ENCODE results near the gene SORCS2.

SORCS2 gene

DNA sequence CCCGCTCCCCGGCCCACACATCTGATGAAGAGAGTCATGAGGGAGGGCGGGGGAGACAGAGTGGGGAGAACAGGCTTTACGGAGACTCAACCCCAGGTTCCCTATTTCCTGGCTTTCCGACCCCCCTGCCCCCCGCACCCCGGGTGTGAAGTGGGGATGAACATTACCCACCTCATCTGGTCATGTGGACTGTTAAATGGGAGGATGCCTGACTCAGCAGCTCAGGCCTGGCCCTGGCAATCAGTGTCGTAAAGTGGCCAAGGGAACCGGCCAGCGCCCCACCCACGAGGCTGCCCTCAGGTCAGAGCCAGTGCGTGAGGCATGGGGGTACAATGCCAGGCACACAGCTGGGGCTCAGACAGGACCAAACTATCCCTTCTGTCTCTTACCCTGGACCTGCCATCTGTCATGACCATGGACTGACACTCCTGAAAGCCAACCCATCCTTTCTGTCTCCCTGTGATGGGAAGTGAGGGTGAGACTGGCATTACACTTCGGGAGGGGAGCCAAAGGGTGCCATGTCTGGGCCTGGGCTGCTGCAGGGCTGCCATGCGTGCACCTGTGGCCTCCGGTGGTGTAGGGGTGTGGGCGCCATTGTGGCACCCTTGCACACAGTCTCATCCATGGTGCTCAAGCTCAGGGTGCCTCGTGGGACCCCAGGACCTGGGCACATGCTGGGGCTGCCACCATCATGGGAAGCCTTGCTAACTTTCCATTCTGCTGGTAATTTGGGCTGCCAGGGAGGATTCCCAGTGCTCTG lies 348.5 kb downstream of the SORCS2 start:
- no peak for FAIRE-seq

DNA sequence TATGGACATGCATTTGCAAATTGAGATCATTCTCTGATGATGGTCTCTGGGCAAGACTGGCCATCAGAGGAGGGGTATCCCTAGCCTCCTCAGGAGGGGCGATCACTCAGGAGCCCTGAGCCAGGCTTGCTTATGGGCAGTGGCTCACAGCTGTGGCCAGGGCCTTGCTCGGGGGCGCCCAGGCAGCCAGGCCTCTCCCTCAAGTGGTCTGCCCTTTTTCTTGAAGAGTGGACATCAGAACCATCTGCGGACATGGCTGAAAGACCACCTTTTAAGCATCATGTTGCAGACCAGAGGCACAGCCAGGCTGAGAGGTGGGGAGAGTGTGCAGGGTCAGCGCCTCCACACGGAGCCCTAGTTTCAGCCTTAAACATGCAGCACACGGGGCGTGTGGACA lies 349.1 kb downstream of the SORCS2 start:
- no peak for FAIRE-seq

DNA sequence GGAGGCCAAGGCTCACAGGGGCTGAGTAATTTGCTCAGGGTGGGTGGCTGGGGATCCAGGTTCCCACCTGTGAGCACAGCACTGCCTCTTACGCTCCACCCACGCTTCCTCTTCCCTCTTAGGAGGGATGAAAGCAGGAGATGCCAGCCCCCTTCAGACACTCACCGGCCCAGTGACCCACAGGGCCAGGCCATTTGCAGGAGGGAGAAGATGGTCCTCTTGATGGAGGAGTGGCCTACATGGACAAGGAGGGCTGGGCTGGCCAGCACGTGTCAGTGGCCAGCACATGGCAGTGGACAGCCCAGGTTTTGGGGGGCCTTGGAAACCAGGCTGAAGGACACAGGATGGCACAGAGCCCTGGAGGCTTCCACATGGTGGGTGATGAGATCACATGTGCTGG lies 350.4 kb downstream of the SORCS2 start:
- no peak for FAIRE-seq

- no peak for FAIRE-seq
These were observed 353.9 kb downstream of the SORCS2 start for GRCh38 chr4:7546152-7546808.

DNA sequence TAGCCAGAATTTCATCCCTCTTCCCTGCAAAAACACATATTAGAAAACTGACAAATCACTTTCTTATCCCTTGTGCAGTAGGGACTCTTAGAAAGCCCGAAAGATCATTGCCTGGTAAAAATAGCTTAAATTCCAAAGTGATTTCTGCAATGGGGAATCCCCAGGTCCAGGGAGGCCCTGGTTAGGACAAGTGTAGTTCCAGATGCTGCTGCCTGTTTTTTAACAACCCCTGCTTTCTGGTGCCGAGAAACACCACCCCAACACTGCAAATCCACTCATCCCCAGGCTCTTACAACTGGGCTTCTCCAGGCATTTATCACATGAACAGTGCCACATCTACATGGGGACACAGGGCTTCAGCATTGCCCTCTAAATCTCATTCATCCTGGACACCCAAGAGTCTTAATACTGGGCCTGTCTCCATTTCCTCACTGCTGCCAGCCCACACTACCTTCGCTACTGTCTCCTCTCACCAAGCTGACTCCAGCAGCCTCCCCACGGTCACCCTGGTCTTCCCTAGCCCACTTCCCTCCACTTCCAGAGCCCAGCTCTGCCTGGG lies 354.6 kb downstream of the SORCS2 start:
- FAIRE-seq: no peak

DNA sequence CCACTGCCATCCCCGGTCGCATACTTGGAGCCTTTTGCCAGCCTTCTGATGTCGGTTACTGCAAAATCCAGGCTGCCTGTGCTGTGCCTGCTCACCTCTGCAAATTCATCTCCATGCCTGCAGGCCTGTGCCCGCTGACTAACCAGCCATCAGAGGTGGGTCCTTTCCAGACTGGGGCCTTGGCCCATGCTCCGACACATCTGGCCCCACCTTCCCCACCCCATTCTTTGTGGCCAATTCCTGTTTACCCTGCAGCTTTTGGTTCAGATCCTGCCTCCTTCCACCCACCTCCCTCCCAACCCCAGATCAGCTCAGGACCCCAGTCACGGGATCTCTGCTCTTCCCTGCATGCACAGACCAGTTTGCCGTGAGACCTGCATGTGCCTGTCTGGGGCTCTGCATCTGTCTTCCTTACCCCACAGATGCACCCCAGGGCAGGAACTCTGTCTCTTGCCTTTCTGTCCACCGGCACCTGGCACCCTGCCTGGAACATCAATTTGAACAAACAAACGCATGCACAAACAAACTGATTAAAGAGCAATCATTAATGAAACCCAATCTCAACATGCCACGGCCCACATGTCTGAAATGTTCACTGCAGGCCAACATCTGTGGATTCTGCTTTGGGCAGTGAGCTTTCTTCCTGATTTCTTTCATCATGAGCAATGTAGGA lies 355.2 kb downstream of the SORCS2 start:
- FAIRE-seq: no peak

GRCh38 chr4:7549866-7550265 lies 357.5 kb downstream of the SORCS2 start:
- no peak for FAIRE-seq

- FAIRE-seq: no peak
These were observed 360.1 kb downstream of the SORCS2 start for GRCh38 chr4:7552466-7552865.

GRCh38 chr4:7553280-7553679 lies 360.9 kb downstream of the SORCS2 start:
- FAIRE-seq: no peak

GRCh38 chr4:7554905-7555304 lies 362.6 kb downstream of the SORCS2 start:
- FAIRE-seq: no peak

DNA sequence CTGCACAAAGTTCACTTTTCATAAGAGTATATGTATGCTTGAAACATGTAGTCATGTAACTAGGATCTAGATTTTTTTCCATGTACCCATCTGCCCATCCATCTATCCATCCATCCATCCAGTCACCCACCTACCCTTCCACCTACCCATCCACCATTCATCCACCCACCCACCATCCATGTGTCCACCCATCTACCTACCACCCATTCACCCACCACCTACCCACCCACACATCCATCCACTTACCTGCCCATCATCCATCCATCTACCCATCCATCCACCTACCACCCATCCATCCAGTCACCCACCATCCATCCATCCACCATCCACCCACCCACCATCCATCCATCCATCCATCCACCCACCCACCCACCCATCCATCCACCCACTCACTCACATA lies 364.2 kb downstream of the SORCS2 start:
- no peak for FAIRE-seq

DNA sequence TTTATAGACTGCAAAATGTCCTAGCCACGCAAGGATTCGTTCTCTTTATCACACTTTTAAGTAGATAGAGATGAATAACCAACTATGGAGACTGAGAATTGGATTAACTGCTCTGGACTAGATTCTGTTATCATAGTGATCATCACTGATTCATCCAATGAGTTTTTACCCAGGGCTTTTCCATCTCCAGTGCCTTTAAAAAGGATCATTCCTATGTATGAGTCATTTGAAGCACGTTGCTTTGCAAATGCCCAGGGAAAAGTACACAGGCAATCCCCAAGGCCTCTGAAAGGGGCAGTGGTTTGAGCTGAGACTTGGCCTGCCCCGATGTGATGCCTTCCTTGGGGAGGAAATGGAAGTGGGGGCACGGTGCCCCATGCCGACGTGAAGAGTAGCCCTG lies 365.1 kb downstream of the SORCS2 start:
- FAIRE-seq: no peak

GRCh38 chr4:7558436-7558835 lies 366.1 kb downstream of the SORCS2 start:
- no peak for FAIRE-seq

DNA sequence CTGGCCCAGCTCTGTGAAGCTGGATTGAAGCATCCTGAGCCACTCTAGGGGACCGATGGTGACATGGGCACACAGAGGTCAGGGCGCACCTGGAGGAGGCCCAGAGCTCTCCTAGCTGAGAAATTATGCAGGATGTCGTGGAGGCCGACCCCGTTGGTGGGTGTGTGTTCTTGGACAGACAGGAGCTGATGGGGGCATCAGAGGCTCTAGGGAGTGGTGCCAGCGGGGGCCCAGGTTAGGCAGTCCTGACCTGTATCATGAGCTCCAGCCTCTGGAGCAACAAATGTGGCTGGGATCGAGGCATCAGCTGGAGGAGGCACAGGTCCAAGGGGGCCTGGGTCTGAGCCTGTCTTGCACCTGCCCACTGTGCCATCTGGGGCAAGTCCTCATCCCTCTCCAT lies 367.0 kb downstream of the SORCS2 start:
- no peak for FAIRE-seq

DNA sequence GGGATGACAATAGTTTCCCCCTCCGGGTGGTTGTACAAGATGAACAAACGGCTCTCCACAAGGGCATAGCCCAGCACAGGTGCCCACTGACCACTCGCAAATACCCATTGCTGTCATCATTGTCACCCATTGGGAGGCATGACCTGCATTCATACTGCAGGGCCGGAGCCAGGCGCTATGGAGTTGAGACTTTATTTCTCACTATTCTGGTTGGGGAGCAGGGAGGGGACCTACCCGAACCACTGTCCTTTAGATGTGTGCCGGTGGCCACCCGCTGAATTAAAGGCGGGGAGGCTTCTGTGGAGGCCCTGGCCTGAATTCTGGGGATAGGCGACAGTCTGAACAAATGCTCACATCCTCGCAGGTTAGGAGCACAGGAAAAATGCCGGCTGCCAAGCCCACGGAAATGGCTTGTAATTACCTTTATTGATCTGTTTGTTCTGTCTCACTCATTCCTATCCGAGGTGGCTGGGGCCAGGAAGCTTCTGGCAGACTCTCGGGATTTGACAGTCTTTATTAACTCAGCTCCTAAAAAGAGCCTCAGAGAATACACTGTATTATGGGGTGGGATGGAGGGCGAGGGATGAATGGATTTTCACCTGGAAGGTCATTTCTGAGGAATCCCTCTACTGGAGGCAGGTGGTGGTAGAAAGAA lies 367.5 kb downstream of the SORCS2 start:
- FAIRE-seq: no peak

- FAIRE-seq: no peak
These were observed 369.2 kb downstream of the SORCS2 start for GRCh38 chr4:7561557-7561956.

DNA sequence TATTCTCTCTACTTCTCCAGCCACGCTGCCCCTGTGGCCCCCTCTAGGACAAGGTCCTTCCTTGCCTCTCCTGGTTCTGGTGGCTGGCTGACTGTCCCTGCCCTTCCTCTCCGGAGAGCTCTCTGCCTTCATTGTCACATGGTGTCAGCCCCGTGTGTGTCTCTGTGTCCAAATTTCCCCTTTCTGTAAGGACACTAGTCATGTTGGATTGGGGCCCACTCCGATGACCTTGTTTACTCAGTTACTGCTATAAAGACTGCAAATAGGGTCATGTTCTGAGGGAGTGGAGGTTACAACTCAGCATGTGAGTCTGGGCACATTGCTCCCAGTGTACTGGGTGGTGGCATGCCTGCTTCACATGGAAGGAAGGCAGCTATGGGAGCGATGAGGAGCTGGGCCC lies 371.9 kb downstream of the SORCS2 start:
- FAIRE-seq: no peak

- FAIRE-seq: no peak
These were observed 373.1 kb downstream of the SORCS2 start for GRCh38 chr4:7565483-7565882.

- no peak for FAIRE-seq
These were observed 377.8 kb downstream of the SORCS2 start for GRCh38 chr4:7569810-7570783.

GRCh38 chr4:7571001-7571400 lies 378.7 kb downstream of the SORCS2 start:
- FAIRE-seq: no peak

DNA sequence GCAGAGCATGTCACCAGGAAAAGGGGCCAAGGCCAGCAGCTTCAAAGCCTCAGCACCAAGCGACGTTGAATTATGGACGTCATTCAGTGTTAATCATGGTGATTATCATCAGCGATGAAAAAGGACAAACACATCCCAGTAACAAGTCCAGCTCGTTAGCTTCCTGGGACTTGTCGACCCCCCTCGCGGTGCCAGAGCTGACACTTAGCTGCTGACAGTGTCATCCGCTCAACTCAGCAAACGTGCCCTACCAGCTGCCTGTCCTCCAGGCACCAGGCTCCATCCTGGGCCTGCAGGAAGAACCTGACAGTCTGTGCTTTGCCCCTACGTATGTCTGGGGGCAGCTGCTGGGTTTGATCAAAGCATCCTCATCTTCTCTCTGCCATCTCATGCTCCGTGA lies 379.4 kb downstream of the SORCS2 start:
- FAIRE-seq: no peak

- no peak for FAIRE-seq
These were observed 380.6 kb downstream of the SORCS2 start for GRCh38 chr4:7572894-7573293.

Data from islet of Langerhans (tissue), 1 donor.